ENCODE results near the gene PCBP2. TPM values are rescaled to one million over a fixed set of nuclear protein-coding genes. Genes with fewer than 3 reads are reported as not detected.

Gene PCBP2
- total RNA-seq, 4 donors from 2014 or later = 275 to 374 (median 365) TPM

- H3K27me3 ChIP-seq = no peaks in the 10 kb centered on the region
- peaks cover 28 to 63% (median 56%) of the 10 kb centered on the region in 4 donors for H3K4me1 ChIP-seq
- peak overlapping the region; percentile 67 to 75 (median 70) for H3K4me3 ChIP-seq
- intact Hi-C loops (cut with DNase I) = no loop called here
- no peak for DNase-seq (ENCODE audit: extremely low spot score)
- no peaks in the 10 kb centered on the region for H3K9me3 ChIP-seq
- H3K27ac ChIP-seq (replicated peaks in 1 of 4) = peak overlapping the region; percentile 86 to 88 (median 86)
- TF ChIP-seq CTCF (IDR thresholded peaks at IDR 0.05) (no peak), EP300 (IDR thresholded peaks at IDR 0.05) (no peak), POLR2A (IDR thresholded peaks at IDR 0.05; ENCODE audit: low read depth) (no peak), POLR2AphosphoS5 (IDR thresholded peaks at IDR 0.05) (no peak)
- 43% methylated on average over 11 of the region's 11 CpGs for WGBS
- H3K36me3 ChIP-seq = no peaks in the 10 kb centered on the region
These were observed 41.9 kb downstream of the PCBP2 start for GRCh38 chr12:53493610-53494391.

GRCh38 chr12:53495903-53496751, 44.2 kb downstream of the PCBP2 start:
- DNase-seq (ENCODE audit: extremely low spot score) = no peak
- WGBS = 49% methylated on average over 5 of the region's 5 CpGs
- H3K27ac ChIP-seq (replicated peaks in 1 of 4) = peak overlapping the region; percentile 53 to 97 (median 54)
- peak; percentile 8 to 60 for TF ChIP-seq POLR2AphosphoS5 (IDR thresholded peaks at IDR 0.05)
- no peak for TF ChIP-seq EP300 (IDR thresholded peaks at IDR 0.05)
- intact Hi-C loops (cut with DNase I) = no loop called here
- H3K27me3 ChIP-seq = no peaks in the 10 kb centered on the region
- peak overlapping the region in 2 of 4 donors; percentile 8 to 25 for H3K4me3 ChIP-seq
- no peaks in the 10 kb centered on the region for H3K9me3 ChIP-seq
- H3K36me3 ChIP-seq = no peaks in the 10 kb centered on the region
- peaks cover 32 to 79% (median 69%) of the 10 kb centered on the region in 4 donors for H3K4me1 ChIP-seq

GRCh38 chr12:53496752-53497032, 44.8 kb downstream of the PCBP2 start:
- H3K27ac ChIP-seq (replicated peaks in 1 of 4) = peak overlapping the region; percentile 53 to 97 (median 54)
- peak overlapping the region in 2 of 4 donors; percentile 8 to 25 for H3K4me3 ChIP-seq
- no peaks in the 10 kb centered on the region for H3K27me3 ChIP-seq
- no peak for DNase-seq (ENCODE audit: extremely low spot score)
- H3K4me1 ChIP-seq = peaks cover 34 to 79% (median 72%) of the 10 kb centered on the region in 4 donors
- intact Hi-C loops (cut with DNase I) = no loop called here
- WGBS = 100% methylated on average over 1 of the region's 1 CpG
- TF ChIP-seq POLR2AphosphoS5 (IDR thresholded peaks at IDR 0.05) = peak in 1 of 2 donors; percentile 35
- no peak for TF ChIP-seq POLR2A (IDR thresholded peaks at IDR 0.05; ENCODE audit: low read depth)
- H3K9me3 ChIP-seq = no peaks in the 10 kb centered on the region
- no peaks in the 10 kb centered on the region for H3K36me3 ChIP-seq

GRCh38 chr12:53497461-53497860, 45.6 kb downstream of the PCBP2 start:
- H3K27me3 ChIP-seq = no peaks in the 10 kb centered on the region
- no peak for TF ChIP-seq POLR2AphosphoS5 (IDR thresholded peaks at IDR 0.05)
- no peak for TF ChIP-seq CTCF (IDR thresholded peaks at IDR 0.05)
- TF ChIP-seq POLR2A (IDR thresholded peaks at IDR 0.05; ENCODE audit: low read depth) = no peak
- no peaks in the 10 kb centered on the region for H3K9me3 ChIP-seq
- H3K27ac ChIP-seq (replicated peaks in 1 of 4) = peak overlapping the region in 3 of 4 donors; percentile 53 to 97 (median 54)
- no peaks in the 10 kb centered on the region for H3K36me3 ChIP-seq
- no peak for DNase-seq (ENCODE audit: extremely low spot score)
- H3K4me3 ChIP-seq = no peak overlapping the region
- WGBS = 89% methylated on average over 3 of the region's 3 CpGs
- intact Hi-C loops (cut with DNase I) = no loop called here
- H3K4me1 ChIP-seq = peaks cover 42 to 79% (median 73%) of the 10 kb centered on the region in 4 donors

GRCh38 chr12:53498235-53498630, 46.3 kb downstream of the PCBP2 start:
- no peak for DNase-seq (ENCODE audit: extremely low spot score)
- TF ChIP-seq CTCF (IDR thresholded peaks at IDR 0.05) = no peak
- no peak for TF ChIP-seq POLR2A (IDR thresholded peaks at IDR 0.05; ENCODE audit: low read depth)
- no peak for TF ChIP-seq EP300 (IDR thresholded peaks at IDR 0.05)

More at GRCh38 chr12:53498235-53498630, 46.3 kb downstream of the PCBP2 start:
- Histone ChIP-seq H3K4me3 (peak overlapping the region in 3 of 4 donors; percentile 74 to 81 (median 77)), H3K9me3 (no peaks in the 10 kb centered on the region), H3K36me3 (peaks cover 0 to 3% (median 1%) of the 10 kb centered on the region in 4 donors), H3K27me3 (no peaks in the 10 kb centered on the region), H3K4me1 (peaks cover 43 to 81% (median 74%) of the 10 kb centered on the region in 4 donors), H3K27ac (replicated peaks in 1 of 4) (peak overlapping the region; percentile 97 to 99 (median 98))
- intact Hi-C loops (cut with DNase I) = no loop called here
- 82% methylated on average over 2 of the region's 2 CpGs for WGBS

Data from esophagus muscularis mucosa (tissue), 4 donors.